Hindlimb muscle (tissue), 1 donor: Measurements from ENCODE around the gene B3GNT5. TPM values are rescaled to one million over a fixed set of nuclear protein-coding genes. Genes with fewer than 3 reads are reported as not detected.
A peak's percentile ranks its signal among the peaks of the same experiment; 100 is the strongest.

ENCODE experiments used
- DNase-seq: peaks from one replicate; pipeline ENCODE4 v3.0.0-alpha.2; 2013
- polyA plus RNA-seq: library from polyadenylated mRNA; unstranded; fragments of 120-200 nt; gene quantifications from one replicate; pipeline ENCODE4 v1.2.1, GENCODE V29; 2013; ENCODE audit not compliant: insufficient read length

The B3GNT5 gene
- polyA plus RNA-seq, 1 donor, result 6.8 TPM

GRCh38 chr3:183266454-183266853 is 13.4 kb downstream of the B3GNT5 start:
- no peak for DNase-seq

GRCh38 chr3:183267140-183267539 is 14.1 kb downstream of the B3GNT5 start:
- DNase-seq, result no peak

- no peak for DNase-seq
Observed at GRCh38 chr3:183268366-183268765, 15.3 kb downstream of the B3GNT5 start.

- no peak for DNase-seq
Observed at GRCh38 chr3:183269345-183269744, 16.3 kb downstream of the B3GNT5 start.

GRCh38 chr3:183270344-183270743 is 17.3 kb downstream of the B3GNT5 start:
- no peak for DNase-seq

GRCh38 chr3:183272142-183272541 is 19.1 kb downstream of the B3GNT5 start:
- DNase-seq, result no peak

GRCh38 chr3:183272791-183273190 is 19.7 kb downstream of the B3GNT5 start:
- DNase-seq, result no peak

GRCh38 chr3:183274609-183275008 is 21.6 kb downstream of the B3GNT5 start:
- no peak for DNase-seq

- peak; percentile 58 for DNase-seq
Observed at GRCh38 chr3:183275418-183275817, 22.4 kb downstream of the B3GNT5 start.

- no peak for DNase-seq
Observed at GRCh38 chr3:183275937-183276336, 22.9 kb downstream of the B3GNT5 start.

GRCh38 chr3:183277260-183277659 is 24.2 kb downstream of the B3GNT5 start:
- DNase-seq, result no peak

GRCh38 chr3:183278479-183279088 is 25.5 kb downstream of the B3GNT5 start:
- DNase-seq, result no peak

GRCh38 chr3:183279371-183279770 is 26.3 kb downstream of the B3GNT5 start:
- DNase-seq, result no peak

GRCh38 chr3:183281126-183281797 is 28.2 kb downstream of the B3GNT5 start:
- no peak for DNase-seq

GRCh38 chr3:183283886-183284285 is 30.8 kb downstream of the B3GNT5 start:
- DNase-seq, result no peak

- DNase-seq, result no peak
Observed at GRCh38 chr3:183284570-183284969, 31.5 kb downstream of the B3GNT5 start.

GRCh38 chr3:183285318-183285717 is 32.3 kb downstream of the B3GNT5 start:
- no peak for DNase-seq

- peak; percentile 78 for DNase-seq
Observed at GRCh38 chr3:183285828-183286457, 32.9 kb downstream of the B3GNT5 start.

GRCh38 chr3:183287301-183287971 is 34.4 kb downstream of the B3GNT5 start:
- peak; percentile 26 for DNase-seq

- no peak for DNase-seq
Observed at GRCh38 chr3:183288117-183288516, 35.1 kb downstream of the B3GNT5 start.

GRCh38 chr3:183290216-183290615 is 37.2 kb downstream of the B3GNT5 start:
- DNase-seq, result no peak

- no peak for DNase-seq
Observed at GRCh38 chr3:183291497-183292031, 38.5 kb downstream of the B3GNT5 start.

GRCh38 chr3:183293966-183294365 is 40.9 kb downstream of the B3GNT5 start:
- DNase-seq, result no peak
